Tibial nerve (tissue), 4 donors: ENCODE data around the gene OR52K2.

Experiments used
- CTCF ChIP-seq, 5 experiments: fragments of 200-600 bp in 3 of 5; fragments of 450-650 bp in 2 of 5; sonication (generic) in 3 of 5; IDR thresholded peaks; one replicate each; pipeline ENCODE4 v1.5.1; 2016 to 2019; ENCODE audit warnings: antibody characterized with exemption in 5 of 5, mild to moderate bottlenecking in 3 of 5, moderate library complexity in 2 of 5
- EP300 ChIP-seq, 2 donors: sonication (generic); formaldehyde crosslinking; IDR thresholded peaks; one replicate each; pipeline ENCODE4 v1.6.1; 2017; ENCODE audit warnings: antibody characterized with exemption in 2 of 2, mild to moderate bottlenecking in 1 of 2

GRCh38 chr11:4493480-4493818, 44.4 kb downstream of the OR52K2 start:
- TF ChIP-seq CTCF (IDR thresholded peaks at IDR 0.05) (no peak), EP300 (IDR thresholded peaks at IDR 0.05) (no peak)
